HG03439 (cell line): ENCODE results near the gene FRMD6.

ENCODE experiments used
- ATAC-seq: cut with Tn5 transposase; IDR thresholded peaks from one replicate; pipeline ENCODE4 v1.9.1; 2021; ENCODE audit warnings: mild to moderate bottlenecking, moderate library complexity; ENCODE audit not compliant: unreplicated experiment

FRMD6 gene

DNA sequence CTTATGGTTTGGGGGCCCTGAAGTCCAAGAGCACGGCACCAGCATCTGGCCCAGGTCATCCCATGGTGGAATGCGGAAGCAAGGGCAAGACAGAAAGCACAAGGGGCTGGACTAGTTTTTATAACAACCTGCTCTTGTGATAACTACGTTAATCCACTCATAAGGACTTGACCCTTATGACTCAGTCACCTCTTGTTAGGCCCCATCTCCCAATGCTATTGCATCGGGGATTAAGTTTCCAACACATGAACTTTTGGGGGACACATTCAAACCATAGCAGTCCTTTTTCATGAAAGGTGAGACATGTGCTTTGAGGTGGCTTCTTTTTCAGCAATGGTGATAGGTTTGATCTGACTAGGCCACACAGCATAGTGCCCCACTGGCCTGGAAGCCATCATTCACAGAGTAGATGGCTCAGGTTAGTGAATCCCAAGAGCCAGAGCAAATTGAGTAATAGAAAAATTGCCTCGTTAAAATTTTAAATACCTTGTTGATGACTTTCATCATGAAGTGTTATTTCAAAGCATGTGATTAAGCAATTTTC lies 12.1 kb downstream of the FRMD6 start:
- no peak for ATAC-seq

DNA sequence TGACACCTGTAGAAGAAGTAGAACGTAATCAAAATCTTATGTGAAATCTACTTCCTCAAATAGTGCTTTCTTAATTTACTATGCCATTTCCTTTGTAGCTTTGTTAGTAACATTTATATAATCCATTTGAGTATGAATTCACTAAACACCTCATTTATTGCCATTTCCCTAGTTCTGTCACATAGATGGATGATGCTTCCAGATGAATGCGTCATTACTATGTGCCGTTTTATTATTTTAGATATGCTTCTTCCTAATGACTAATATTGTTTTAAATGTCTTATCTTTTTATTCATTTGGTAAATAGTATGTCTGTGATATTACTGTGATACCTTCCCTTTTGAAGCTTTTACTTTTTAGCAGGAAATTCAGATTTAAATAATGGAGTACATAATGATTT lies 14.4 kb downstream of the FRMD6 start:
- no peak for ATAC-seq

DNA sequence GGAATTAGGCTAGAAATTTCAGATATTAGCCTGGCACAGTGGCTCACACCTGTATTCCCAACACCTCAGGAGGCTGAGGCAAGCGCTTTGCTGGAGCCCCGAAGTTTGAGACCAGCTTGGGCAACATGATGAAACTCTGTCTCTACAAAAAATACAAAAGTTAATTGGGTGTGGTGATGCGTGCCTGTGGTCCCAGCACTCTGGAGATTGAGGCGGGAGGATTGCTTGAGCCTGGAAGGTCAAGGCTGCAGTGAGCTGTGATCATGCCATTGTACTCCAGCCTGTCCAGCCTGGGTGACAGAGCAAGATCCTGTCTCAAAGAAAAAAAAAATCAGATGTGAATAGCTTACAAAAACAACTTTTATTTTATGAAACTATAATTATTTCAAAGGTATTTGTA lies 15.1 kb downstream of the FRMD6 start:
- ATAC-seq = no peak

DNA sequence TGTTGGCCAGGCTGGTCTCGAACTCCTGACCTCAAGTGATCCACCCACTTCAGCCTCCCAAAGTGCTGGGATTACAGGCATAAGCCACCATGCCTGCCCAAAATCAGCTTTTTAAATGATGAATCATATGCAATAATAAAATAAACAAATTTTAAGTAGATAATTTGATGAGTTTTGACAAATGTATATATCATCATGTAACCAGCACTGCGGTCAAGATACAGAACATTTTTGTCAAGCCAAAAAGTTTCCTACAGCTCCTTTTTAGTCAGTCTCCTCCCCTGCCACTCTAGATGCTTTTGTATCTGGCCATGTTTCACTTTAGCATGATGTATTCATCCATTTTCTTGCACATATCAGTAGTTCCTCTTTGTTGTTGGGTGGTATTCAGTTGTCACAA lies 17.2 kb downstream of the FRMD6 start:
- no peak for ATAC-seq

- no peak for ATAC-seq
These were observed 22.7 kb downstream of the FRMD6 start for GRCh38 chr14:51674294-51675002.

GRCh38 chr14:51676549-51676948 lies 24.8 kb downstream of the FRMD6 start:
- no peak for ATAC-seq

- ATAC-seq = no peak
These were observed 25.6 kb downstream of the FRMD6 start for GRCh38 chr14:51677266-51677665.

DNA sequence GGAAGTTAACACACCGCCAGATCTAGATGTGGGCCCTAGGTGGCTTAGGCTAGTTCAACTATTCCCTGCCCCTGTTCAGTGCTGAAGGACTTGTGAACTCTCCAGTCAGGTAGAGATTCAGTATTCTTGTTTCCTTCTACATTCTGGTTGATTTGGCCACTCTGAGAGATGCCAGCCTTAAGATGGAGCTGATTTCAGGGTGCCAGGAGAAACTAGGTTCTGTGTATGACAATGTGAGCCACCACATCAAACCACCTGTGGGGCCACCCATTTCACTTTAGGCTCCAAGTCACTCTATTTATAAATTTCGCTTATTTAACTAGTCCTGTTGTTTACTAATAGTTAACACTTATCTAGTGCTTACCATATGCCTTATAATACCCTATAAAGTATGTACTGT lies 26.0 kb downstream of the FRMD6 start:
- ATAC-seq = no peak

DNA sequence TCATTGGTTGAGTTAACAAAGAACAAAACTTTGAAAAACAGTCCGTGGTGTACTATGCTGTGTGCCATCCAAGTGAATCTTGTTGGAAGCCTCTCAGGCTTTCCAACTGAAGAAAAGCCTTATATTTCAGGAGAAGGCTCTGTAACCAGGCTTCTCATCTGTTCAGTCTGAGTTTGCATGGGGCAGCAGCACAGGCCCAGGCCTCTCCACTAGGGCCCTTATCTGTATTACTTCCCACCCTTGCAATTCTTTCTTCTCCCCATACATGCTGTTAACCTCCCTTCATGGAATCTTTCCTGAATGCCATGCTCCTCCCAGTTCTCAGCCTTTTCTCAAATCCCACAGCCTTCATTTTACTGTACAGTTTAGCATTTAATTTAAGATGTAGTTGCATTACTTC lies 28.3 kb downstream of the FRMD6 start:
- ATAC-seq = no peak

DNA sequence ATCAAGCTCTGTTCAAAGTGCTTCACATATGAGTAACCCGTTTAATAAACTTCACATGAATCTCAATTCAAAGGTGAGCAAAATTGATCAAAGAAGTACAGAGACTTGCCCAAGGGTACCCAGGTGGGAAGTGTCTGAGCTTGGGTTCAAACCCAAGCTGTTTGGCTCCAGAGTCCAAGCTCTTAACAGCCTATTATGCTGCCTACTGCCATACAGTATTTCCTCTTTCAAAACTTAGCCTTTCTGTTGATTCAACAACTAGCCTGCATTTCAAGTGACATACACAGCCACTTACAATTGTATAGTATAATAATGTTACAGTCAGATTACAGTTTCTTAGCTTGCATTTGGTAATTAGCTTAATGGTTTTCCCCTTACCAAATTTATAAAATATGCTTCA lies 29.7 kb downstream of the FRMD6 start:
- no peak for ATAC-seq

GRCh38 chr14:51682411-51682810 lies 30.7 kb downstream of the FRMD6 start:
- ATAC-seq = no peak

DNA sequence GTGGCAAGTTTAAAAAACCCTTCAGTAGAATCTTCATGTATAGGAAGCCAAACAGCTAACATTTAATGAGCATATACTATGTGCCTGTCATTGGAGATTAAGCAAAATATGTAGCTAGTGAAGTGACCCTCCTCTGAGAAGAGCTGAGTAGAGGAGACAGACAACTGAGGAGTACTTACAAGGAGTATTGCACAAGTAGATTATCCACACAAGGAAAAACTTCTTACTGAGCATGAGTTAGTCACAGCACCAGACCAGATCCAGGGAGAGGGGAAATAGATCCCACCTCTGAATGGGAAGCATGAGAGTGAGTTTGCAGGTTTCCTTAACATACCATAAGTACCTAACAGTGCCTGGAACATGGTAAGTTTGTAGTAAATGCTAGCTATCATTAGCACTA lies 33.0 kb downstream of the FRMD6 start:
- no peak for ATAC-seq

- ATAC-seq = no peak
These were observed 39.5 kb downstream of the FRMD6 start for GRCh38 chr14:51691176-51691575.

GRCh38 chr14:51692646-51693045 lies 40.9 kb downstream of the FRMD6 start:
- no peak for ATAC-seq

DNA sequence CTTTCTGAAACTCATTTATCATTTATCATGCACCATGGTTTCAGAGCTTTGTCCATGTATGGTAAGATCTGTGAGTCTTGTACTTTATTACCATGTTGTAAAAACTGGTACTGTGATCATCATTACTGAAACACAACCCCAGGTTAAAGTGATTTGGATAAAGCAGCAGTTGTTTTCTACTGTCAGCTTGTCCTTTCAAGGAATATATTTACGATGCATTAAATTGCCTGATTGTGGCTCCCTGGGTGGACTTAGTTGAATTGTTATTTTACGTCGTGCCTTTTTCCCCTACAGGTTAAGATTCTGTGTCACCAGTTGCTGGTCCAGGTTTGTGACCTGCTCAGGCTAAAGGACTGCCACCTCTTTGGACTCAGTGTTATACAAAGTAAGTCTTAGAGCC lies 46.1 kb downstream of the FRMD6 start:
- no peak for ATAC-seq

GRCh38 chr14:51701951-51702350 lies 50.2 kb downstream of the FRMD6 start:
- no peak for ATAC-seq

DNA sequence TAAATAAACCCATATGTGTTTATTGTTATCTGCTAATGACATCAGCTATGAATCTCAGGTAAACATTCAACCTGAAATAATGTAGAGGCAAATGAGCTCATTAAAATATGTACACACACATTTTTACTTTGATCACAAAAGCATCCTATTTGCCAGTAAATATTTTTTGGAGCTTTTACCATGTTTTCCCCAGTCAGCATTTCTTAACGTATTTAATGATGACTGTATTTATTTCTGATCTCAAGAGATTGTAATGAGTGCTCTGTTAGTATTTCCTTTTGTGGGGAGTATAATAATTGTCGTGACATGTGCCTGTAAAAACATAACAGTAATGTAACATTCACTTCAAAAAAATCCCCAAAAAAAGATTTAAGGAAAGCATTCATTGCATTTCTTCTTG lies 52.1 kb downstream of the FRMD6 start:
- ATAC-seq = no peak

DNA sequence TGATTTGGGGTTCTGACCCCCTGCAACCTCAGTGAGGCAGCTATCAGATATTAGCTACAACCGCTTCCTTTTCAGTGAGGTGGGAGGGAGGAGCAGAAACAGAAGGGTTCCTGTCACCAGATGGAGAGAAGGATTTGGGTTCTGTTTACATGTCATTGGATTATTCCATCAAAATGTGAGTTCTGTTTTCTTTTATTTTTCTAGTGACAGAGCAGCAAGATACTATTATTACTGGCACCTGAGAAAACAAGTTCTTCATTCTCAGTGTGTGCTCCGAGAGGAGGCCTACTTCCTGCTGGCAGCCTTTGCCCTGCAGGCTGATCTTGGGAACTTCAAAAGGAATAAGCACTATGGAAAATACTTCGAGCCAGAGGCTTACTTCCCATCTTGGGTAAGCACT lies 52.8 kb downstream of the FRMD6 start:
- no peak for ATAC-seq

- no peak for ATAC-seq
These were observed 55.6 kb downstream of the FRMD6 start for GRCh38 chr14:51707327-51707726.

DNA sequence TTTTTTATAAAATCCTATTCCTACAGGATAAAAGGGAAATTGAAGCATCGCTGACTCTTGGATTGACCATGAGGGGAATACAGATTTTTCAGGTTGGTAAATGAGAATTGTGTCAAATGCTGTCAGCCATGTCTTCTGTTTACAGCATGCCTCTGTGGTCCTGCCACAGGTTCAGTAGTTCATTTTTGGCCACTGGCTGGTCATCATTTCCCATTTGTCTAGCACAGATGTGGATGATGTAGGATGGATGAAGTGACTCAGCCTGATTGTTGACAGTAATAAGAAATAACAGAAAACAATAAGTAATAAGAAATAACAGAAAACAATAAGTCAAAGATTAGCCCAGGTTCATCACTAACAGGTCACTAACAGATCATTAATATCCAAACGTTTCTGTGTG lies 59.8 kb downstream of the FRMD6 start:
- no peak for ATAC-seq

DNA sequence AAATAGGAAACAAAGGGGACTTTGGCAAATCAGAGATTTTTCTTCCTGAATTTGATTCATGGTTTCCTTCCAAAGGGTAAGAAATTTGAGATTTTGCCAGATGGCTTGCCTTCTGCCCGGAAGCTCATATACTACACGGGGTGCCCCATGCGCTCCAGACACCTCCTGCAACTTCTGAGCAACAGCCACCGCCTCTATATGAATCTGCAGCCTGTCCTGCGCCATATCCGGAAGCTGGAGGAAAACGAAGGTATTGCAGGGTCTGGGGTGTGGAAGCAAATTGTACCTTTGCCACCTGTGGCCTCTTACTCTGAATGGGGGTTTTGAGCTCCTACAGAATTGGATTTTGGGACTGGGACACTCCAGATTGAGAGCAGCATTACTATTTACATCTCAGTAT lies 63.5 kb downstream of the FRMD6 start:
- ATAC-seq = no peak

DNA sequence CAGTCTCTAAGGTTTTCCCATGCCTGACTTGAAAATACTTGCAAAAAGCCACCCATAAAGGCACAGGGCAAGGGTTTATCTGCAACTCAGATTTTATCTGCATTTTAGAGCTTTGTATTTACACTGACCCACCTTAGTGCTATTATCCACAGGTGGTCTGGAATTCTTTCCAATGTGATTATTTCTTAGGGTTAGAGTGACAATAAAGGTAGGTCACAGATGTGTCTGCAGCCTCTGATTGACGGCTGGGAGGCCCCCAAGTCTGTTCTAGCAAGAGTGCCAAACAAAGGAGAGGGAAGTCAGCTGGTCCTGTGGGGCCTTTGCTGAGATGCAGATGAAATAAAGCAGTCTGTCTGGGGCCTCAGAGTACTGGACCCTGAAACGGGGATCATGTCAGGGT lies 64.0 kb downstream of the FRMD6 start:
- ATAC-seq = no peak

DNA sequence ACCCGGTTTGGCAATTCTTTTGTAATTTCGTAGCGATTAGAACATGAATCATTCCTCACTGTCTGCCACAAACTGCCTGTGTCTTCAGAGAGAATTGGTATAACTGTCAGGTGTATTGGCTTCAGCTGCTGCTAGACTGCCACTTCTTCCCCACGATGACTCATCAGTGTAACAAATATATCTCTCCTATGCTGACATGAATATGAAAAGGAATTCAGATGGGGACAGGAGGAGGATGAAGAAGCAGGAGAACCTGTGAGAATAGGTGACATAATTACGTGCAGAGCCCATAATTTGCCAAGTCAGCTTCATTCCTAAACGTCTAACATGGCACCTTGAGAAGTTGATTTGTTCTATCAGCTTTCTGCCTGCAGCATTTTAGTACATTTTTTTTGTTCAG lies 64.9 kb downstream of the FRMD6 start:
- ATAC-seq = no peak
